Prostate gland (tissue), 2 donors: ENCODE results near the gene RAB37.

ENCODE experiments used
- POLR2A ChIP-seq: fragments of 450-650 bp; IDR thresholded peaks from one replicate; pipeline ENCODE4 v1.6.1; 2016; ENCODE audit warnings: antibody characterized with exemption, mild to moderate bottlenecking
- TF ChIP-seq, protein P1 (sequence below), 4 experiments: fragments of 200-600 bp in 2 of 4; fragments of 450-650 bp in 2 of 4; sonication (generic) in 2 of 4; IDR thresholded peaks; 1 replicate in 3 of 4; 2 replicates in 1 of 4; pipeline ENCODE4 v1.5.1; 2016 to 2019; ENCODE audit warnings: antibody characterized with exemption in 4 of 4, mild to moderate bottlenecking in 2 of 4, moderate library complexity in 2 of 4

DNA sequence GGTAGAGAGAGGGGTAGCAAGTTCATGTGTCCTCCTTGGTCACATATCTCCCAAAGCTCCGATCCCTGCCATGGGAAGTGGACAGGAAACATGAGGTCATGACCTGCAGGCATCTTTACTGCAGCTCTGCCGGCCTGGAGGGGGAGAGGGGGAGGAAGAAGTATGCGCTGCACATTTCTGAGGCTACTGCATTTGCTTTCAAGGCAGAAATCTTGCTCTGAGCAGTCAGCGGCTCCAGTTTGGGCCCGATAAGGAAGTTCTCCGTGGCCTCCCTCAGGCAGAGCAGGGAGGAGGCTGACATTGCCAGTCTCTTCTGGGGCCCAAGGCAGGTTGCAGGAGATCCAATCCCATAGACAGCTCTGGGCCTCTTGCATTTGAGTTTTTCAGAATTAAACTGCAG is 9.9 kb downstream of the RAB37 start:
- TF ChIP-seq, protein P1, sequence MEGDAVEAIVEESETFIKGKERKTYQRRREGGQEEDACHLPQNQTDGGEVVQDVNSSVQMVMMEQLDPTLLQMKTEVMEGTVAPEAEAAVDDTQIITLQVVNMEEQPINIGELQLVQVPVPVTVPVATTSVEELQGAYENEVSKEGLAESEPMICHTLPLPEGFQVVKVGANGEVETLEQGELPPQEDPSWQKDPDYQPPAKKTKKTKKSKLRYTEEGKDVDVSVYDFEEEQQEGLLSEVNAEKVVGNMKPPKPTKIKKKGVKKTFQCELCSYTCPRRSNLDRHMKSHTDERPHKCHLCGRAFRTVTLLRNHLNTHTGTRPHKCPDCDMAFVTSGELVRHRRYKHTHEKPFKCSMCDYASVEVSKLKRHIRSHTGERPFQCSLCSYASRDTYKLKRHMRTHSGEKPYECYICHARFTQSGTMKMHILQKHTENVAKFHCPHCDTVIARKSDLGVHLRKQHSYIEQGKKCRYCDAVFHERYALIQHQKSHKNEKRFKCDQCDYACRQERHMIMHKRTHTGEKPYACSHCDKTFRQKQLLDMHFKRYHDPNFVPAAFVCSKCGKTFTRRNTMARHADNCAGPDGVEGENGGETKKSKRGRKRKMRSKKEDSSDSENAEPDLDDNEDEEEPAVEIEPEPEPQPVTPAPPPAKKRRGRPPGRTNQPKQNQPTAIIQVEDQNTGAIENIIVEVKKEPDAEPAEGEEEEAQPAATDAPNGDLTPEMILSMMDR (IDR thresholded peaks at IDR 0.05): no peak
- TF ChIP-seq POLR2A: no peak
